Fibroblast of skin of back (primary cell): ENCODE data around the gene PITPNC1.
"Not testable (repeated sequence)": the region's sequence is repeated elsewhere in the genome, so short reads cannot be mapped to it uniquely, and the experiment has no call there.

Experiments
- DNase-seq: peaks from one replicate; pipeline ENCODE4 v3.0.0-alpha.2; 2013

The PITPNC1 gene

DNA sequence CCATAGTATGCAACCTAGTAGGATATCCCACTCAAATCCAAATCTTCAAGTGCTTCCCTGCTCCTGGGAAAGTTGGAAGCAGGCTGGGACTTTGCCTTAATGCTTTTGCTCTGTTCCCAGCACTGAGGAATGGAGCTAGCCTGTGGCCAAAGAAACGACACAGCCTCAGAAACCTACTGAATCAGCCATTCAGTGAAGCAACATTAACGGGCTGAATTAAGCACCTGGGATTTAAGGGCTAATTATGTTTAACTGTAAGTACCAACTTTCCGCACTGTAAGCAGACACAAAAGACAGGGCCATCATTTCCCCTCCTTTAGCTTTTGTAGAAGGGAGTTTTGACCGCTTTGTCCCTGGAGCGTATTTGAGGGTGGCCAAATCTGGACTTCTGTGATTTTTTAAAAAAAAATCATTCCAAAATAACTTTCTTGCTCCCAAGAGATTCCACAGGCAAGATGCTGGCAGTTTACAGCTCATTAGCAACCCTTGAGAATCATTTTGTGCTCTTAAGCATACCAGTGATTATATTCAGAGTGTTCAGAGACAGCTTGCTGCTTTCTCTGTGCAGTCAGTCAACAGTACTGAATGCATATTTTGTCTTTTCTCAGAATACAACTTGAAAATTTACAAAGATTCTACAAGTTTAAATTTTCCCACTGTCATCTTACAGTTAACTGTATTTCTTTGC is 323.1 kb downstream of the PITPNC1 start:
- no peak for DNase-seq

DNA sequence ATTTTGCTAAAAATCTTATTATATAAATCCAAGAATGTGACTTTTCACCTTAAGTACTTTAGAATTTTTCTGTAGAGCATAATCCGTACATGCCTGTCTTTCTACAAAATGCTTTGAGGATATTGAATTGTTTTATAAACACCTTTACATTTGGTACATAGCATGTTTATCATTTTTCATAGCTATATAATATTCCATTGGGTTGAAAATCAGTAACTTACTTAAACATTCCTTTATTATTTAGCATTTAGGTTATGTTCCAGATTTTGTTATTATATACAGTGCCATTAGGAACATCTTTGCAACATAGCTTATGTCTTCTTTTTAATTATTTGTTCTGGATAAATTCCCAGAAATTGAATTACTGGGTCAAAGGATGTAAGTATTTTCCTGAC is 323.6 kb downstream of the PITPNC1 start:
- DNase-seq, result no peak

DNA sequence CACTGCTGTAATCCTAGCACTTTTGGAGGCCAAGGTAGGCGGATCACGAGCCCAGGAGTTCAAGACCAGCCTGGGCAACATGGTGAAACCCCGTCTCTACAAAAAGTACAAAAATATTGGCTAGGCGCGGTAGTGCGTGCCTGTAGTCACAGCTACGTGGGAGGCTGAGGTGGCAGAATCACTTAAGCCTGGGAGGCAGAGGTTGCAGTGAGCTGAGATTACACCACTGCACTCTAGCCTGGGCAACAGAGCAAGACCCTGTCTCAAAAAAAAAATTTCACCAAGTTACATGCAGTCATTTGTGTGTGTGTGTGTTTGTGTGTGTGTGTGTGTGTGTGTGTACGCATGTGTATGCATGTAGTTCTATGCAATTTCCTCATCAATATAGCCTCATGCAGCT is 325.8 kb downstream of the PITPNC1 start:
- not testable (repeated sequence) for DNase-seq

DNA sequence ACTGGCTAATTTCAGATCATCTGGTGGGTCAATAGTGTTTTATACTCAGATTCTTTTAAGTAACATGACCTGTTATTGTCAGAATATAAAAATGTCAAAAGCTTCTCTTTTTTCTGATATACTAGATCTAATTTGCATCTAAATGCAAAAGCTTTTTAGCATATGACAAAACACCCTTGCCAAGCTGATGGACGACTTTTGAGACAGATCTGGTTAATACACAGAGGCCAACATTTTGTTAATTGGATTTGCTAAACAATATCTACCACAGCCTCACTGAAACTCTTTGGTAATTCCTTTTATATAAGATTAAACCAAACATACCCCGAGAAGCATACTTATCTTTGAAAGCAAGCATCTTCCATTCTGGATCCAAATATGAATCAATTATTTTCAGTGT is 330.4 kb downstream of the PITPNC1 start:
- DNase-seq, result no peak

DNA sequence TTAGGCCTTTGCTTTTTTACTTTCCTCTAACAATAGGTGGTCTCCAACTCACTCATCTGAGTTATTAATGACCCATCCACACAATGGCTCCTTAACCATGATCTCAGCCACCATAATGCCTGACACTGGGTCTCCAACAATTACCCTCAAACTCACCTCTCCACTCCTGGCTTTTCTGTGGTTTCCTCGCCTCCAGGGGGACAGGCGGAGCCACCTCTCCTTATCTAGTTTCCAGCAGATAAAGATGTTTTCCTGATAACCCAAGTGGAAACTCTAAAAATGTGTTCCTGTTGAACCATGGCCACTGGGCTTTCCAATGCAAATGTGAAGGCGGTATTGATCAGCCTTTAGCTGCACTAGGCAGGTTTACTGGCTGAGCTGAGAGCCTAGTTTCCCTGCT is 331.3 kb downstream of the PITPNC1 start:
- no peak for DNase-seq

DNA sequence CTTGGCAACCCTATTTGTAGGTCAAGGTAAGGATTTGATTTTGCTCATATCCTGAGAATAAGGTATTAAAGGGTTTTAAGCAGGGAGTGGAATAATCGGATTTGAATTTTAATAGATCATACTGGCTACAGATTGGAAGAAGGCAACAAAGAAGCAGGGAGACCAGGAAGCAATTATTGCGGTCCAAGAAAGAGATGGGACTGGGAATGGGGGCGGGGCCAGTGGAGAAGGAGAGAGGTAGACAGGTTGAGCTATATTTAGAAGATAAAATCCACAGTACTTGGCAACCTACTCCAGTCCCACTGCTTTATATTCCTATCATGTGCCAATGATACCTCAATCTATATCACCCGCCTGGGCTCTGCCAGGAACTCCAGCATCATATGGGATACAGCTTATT is 334.8 kb downstream of the PITPNC1 start:
- no peak for DNase-seq

DNA sequence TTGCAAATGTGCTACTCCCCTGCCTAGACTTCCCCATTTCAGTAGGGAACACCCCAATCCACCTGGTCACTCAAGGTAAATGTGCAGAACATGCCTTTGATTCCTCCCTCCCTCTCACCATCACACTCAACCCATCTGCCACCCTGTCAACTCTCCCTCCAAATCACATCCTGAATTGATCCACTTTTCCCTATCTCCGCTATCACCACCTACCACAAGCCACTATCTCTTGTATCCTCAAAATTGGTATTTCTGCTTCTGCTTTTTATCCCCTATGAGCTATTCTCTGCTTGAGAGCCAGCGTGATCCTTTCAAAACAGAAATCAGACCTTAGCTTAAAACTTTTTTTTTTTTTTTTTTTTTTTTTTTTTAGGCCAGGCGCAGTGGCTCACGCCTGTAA is 335.3 kb downstream of the PITPNC1 start:
- DNase-seq, result no peak

DNA sequence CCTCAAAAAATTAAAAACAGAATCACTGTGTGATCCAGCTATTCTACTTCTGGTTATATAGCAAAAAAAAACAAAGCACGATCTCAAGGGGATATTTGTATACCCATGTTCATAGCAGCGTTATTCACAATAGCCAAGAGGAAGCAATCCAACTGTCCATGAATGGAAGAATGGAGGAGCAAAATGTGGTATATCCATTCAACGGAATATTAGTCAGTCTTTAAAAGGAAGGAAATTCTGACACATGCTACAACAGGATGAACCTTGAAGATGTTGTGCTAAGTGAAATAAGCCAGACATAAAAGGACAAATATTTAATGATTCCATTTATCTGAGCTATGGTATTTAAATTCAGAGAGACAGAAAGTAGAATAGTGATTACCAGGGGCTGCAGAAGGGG is 336.1 kb downstream of the PITPNC1 start:
- no peak for DNase-seq

DNA sequence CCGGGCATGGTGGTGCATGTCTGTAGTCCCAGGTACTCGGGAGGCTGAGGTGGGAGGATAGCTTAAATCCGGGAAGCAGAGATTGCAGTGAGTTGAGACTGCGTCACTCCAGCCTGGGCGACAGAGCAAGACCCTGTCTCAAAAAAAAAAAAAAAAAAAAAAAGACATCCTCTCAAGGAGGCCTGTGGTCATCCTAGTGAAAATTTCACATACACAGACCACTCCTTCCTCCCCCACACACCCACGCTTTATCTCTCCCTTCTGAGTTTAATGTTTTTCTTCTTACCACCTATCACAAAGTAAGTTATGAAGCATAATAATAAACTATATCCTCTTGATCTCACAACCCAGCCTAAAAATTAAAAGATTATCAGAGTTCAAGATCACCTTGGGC is 339.3 kb downstream of the PITPNC1 start:
- DNase-seq, result no peak

DNA sequence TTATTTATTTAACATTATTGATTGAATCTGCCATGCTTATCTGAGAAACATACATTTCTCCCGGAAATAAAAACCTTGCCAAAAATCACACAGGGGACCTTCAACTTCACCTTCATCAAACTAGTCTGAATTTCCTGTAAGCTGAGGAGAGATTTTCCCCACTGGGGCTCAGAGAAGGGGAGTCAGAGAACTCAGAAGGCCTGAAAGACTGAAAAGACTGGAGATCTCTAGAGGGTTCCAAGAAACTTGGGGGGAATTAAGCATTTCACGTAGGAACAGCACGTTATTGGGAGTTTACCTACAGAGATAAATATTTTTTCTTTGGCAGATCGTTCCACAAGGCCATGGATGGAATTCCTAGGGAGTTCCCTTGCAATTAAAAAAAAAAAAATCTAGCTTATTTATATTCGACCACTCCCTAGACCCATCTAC is 340.1 kb downstream of the PITPNC1 start:
- no peak for DNase-seq

DNA sequence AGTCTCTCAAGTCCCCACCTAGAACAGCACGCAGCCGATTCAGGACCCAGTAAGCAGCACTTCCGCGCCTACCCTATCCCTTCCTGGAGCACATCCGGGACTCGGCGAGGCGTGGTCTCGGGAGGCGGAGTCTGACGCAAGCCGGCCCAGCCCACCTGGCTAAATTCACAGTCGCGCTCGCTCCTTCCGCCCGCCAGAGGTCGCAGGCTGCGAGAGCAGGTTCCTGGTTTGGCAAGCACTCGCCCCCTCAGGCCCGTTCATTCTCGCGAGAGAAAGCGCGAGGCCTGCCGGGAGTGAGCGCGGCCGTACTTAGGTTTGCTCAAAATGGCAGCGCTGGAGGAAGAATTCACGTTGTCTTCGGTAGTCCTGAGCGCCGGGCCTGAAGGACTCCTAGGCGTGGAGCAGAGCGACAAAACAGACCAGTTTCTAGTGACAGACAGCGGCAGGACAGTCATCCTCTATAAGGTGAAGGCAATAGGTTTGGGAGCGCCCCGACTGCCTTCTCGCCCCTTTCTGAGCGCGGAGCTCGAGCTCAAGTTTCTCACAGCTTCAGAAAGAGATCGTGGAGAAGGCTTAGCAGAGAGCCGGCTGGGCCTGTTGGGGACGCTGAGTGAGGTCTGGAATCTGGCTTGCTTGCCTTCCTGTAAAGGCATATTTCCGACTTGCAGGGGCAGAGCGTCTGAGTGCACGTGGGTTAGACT is 340.7 kb downstream of the PITPNC1 start, which contains the start of gene NOL11:
Gene NOL11 (plus strand): TSS at position 313 of the 701 bp plus-strand sequence. CDS start 12 bp downstream, at position 325.
- DNase-seq, result peak; percentile 97

DNA sequence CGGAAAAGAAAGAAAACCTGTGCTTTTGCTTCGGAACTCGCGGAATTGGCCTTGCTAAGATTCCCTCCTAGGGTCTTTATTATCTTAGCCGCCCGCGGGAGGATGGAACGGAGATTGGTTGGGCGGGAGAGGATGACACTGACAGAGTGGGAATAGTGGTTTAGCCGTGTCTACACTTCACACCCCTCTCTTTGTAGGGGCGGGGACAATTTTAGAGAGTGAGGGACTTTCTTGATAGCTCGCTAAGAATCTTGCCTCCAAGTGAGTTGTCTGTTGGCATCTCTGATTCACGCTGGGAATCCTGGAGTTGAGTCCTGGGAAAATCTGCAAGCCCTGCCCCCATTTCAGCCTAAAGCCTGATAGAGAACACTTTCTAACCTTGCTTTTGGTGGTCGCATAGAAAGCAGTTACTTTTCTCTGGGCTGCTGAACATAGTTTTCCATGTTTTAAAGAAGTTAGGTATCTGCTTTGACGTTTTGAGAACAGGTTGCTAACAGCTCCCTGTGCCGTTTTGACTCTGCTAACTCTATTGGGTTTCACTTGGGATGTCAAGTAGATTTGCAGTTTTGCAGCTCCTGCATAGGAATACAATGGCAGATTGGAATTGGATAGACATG is 341.4 kb downstream of the PITPNC1 start:
- peak; percentile 70 for DNase-seq

DNA sequence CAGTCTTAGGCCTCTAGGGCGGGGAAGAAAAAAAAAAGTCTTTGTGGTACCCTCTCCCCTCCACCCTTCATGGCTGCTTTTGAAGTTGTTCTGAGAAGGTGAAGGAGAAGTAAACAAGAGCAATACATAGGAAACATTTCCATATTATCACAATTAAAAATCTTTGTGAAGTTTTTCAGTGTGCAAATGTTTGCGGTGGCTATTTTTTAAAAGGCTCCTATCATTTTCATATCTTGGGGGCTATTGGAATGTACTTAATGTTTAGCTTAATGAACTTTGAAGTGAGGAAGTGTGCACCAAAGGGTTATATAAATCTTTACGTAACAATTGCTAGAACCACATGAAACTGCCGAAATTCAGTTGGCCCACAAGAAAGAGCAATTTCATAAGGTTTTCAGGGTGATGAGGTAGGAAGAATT is 348.3 kb downstream of the PITPNC1 start:
- no peak for DNase-seq

DNA sequence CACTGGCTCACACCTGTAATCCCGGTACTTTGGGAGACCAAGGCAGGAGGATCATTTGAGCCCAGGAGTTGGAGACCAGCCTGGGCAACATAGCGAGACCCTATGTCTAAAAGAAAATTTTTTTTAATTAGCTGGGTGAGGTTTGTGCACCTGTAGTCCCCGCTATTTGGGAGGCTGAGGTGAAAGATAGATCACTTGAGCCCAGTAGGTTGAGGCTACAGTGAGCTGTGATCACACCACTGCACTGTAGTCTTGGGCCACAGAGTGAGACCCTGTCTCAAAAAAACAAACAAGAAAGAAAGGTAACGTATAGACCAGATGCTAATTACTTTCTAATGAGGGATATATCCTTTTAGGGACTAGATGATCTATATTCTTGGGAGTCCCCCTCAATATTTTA is 348.7 kb downstream of the PITPNC1 start:
- DNase-seq, result no peak

DNA sequence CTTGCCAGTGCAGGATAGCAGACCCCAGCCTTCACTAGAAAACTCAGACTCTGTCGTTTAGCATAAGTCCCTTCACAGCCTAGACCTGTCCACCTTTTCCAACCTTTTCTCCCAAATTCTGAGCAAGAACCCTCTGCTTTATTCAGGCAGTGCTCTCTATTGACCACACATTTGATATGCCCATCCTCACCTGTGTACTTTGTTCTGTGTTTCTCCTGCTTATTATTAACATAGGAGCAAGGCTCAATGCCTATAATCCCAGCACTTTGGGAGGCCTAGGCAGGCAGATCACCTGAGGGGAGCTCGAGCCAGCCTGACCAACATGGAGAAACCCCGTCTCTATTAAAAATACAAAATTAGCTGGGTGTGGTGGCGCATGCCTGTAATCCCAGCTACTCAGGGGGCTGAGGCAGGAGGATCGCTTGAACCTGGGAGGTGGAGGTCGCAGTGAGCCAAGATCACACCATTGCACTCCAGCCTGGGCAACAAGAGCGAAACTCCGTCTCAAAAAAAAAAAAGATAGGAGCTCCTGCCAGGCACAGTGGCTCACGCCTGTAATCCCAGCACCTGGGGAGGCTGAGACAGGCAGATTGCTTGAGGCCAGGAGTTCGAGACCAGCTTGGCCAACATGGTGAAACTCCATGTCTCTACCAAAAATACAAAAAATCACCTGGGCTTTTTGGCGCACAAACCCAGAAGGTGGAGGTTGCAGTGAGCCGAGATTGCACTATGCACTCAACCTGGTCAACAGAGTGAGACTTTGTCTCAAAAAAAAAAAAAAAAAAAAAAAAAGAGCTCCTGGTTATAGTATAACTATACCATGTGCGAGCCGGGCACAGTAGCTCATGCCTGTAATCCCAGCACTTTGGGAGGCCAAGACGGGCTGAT is 350.3 kb downstream of the PITPNC1 start:
- not testable (repeated sequence) for DNase-seq

DNA sequence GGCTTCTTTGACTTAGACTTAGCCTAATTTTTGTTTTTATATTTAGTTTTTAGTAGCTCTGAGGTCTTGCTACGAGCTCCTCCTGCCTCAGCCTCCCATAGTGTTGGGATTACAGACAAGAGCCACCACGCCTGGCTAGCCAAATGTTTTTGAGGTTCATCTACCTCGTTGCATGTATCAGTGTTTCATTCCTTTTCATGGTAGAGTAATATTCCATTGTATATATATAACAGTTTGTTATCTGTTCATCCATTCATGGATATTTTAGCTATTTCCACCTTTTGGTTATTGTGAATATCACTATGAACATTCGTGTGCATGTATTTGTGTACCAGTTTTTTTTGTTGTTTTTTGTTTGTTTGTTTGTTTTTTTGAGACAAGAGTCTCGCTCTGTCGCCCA is 352.8 kb downstream of the PITPNC1 start:
- no peak for DNase-seq

DNA sequence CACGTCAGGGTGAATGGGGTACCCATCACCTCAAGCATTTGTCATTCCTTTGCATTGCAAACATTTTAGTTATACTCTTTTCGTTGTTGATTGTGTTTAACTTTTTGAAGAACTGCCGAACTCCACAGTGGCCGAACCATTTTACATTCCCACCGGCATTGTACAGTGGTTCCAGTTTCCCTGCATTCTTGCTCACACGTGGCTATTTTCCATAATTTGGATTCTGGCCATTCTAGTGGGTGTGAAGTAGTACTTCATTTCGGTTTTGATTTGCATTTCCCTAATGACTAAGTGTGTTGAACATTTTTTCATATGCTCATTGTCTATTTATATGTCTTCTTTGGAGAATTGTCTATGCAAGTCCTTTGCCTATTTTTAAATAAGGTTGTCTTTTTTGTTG is 353.6 kb downstream of the PITPNC1 start:
- DNase-seq, result no peak

DNA sequence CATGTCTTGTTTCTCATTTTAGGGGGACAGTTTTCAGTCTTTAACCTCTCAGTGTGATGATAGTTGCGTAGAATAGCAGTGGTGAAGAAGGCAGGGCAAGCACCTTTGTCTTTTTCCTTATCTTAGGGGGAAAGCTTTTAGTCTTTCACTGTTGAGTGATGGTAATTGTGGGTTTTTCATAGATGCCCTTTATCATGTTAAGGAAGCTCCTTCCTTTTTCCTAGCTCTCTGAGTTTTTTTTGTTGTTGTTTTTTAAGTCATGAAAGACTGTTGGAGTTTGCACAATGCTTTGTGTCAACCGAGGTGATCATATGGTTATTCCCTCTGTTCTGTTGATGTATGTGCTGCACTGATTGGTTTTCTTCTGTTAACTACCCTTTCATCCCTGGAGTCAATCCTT is 356.4 kb downstream of the PITPNC1 start:
- no peak for DNase-seq

DNA sequence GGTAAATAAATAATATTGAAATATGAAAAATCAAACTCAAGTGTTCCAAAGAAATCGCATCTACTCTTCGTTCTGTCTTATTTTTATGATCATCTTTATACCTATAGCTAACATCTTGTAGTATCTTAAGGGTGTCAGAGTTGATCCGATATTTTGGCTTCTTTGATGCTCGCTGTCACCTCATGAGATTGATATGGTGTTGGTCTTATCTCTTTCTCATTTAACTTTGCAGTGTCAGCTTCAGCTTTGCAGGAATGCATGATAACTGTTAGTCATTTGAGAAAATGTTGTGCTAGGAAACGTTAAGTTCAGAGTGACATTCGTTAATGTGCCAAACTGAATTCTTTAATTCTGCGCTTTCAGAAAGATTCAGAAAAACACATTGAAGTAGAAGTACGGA is 360.1 kb downstream of the PITPNC1 start:
- no peak for DNase-seq

DNA sequence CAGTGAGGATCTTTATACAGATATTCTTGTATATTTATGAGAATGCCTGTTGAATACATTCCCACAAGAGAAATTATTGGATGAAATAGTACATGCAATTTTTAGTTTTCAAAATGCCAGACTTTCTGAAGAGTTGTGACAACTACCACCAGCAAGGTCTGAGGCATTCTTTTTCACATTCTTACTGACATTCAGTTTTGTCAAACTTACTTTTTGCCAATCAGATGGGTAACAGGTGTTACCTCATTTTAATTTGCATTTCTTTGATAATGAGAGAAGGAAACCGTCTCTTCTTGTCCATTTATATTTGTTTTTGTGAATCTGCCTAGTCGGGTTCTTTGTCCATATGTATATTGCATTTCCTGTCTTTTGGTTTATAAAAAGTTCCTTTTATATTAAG is 364.9 kb downstream of the PITPNC1 start:
- no peak for DNase-seq
